HEK293 (cell line): ENCODE data around the gene BCR.

Experiments
- CTCF ChIA-PET: fragments of 350-600 bp; formaldehyde crosslinking; extraction: SDS; loops from one replicate; lab custom pipeline; 2021; ENCODE audit warnings: antibody characterized with exemption; lab: Yijun Ruan, JAX
- POLR2A ChIA-PET: fragments of 300-600 bp; formaldehyde crosslinking; extraction: SDS; loops from one replicate; lab custom pipeline; 2020; ENCODE audit warnings: antibody characterized with exemption, inconsistent platforms; lab: Yijun Ruan, JAX
- H3K27ac ChIP-seq: fragments of 200-500 bp; sonication (Bioruptor generic); 2 replicates; pipeline ENCODE4 v1.5.1; 2014; ENCODE audit warnings: low read depth, low read length, control low read depth, inconsistent platforms; ENCODE audit errors: extremely low read depth
- H3K36me3 ChIP-seq, 2 experiments: fragments of 200-500 bp in 1 of 2; sonication (Bioruptor generic) in 1 of 2; 1 replicate in 1 of 2; 2 replicates in 1 of 2; pipeline ENCODE4 v1.5.1; 2014 to 2017; ENCODE audit warnings: inconsistent platforms in 2 of 2, low read length in 2 of 2; ENCODE audit not compliant: control insufficient read depth in 2 of 2, insufficient read depth in 1 of 2
- H3K4me1 ChIP-seq: fragments of 200-500 bp; sonication (Bioruptor generic); 2 replicates; pipeline ENCODE4 v1.5.1; 2014; ENCODE audit warnings: mild to moderate bottlenecking, low read length, inconsistent platforms; ENCODE audit not compliant: control insufficient read depth, insufficient read depth
- H3K4me3 ChIP-seq: 2 replicates; pipeline ENCODE4 v1.5.1; 2011; ENCODE audit warnings: low read depth, mild to moderate bottlenecking, control low read depth, low read length, moderate library complexity
- H3K9me3 ChIP-seq: fragments of 200-500 bp; sonication (Bioruptor generic); 2 replicates; pipeline ENCODE4 v1.5.1; 2014; ENCODE audit warnings: low read depth, low read length, inconsistent platforms; ENCODE audit not compliant: control insufficient read depth, insufficient read depth
- AEBP2 ChIP-seq: fragments of 450-650 bp; formaldehyde crosslinking; IDR thresholded peaks from 2 replicates; pipeline ENCODE4 v1.5.1; 2016; ENCODE audit warnings: missing biosample characterization, missing genetic modification characterization, borderline replicate concordance
- BCL6B ChIP-seq: fragments of 450-650 bp; formaldehyde crosslinking; IDR thresholded peaks from 2 replicates; pipeline ENCODE4 v1.5.1; 2017; ENCODE audit warnings: missing biosample characterization, missing genetic modification characterization
- MYNN ChIP-seq: fragments of 450-650 bp; formaldehyde crosslinking; IDR thresholded peaks from 2 replicates; pipeline ENCODE4 v1.5.1; 2016; ENCODE audit warnings: missing biosample characterization, missing genetic modification characterization, borderline replicate concordance
- SP2 ChIP-seq: fragments of 450-650 bp; formaldehyde crosslinking; IDR thresholded peaks from 2 replicates; pipeline ENCODE4 v1.5.1; 2016; ENCODE audit warnings: missing biosample characterization, missing genetic modification characterization
- SP7 ChIP-seq: fragments of 450-650 bp; formaldehyde crosslinking; IDR thresholded peaks from 2 replicates; pipeline ENCODE4 v1.5.1; 2016; ENCODE audit warnings: missing biosample characterization, missing genetic modification characterization
- ZNF169 ChIP-seq: fragments of 450-650 bp; formaldehyde crosslinking; IDR thresholded peaks from 2 replicates; pipeline ENCODE4 v1.5.1; 2016; ENCODE audit warnings: missing biosample characterization, missing genetic modification characterization
- ZNF211 ChIP-seq: fragments of 450-650 bp; formaldehyde crosslinking; IDR thresholded peaks from 2 replicates; pipeline ENCODE4 v1.5.1; 2016; ENCODE audit warnings: low read depth, missing biosample characterization, missing genetic modification characterization
- ZNF266 ChIP-seq: fragments of 450-650 bp; formaldehyde crosslinking; IDR thresholded peaks from 2 replicates; pipeline ENCODE4 v1.5.1; 2016; ENCODE audit warnings: missing biosample characterization, missing genetic modification characterization, low read depth
- ZNF585B ChIP-seq: fragments of 450-650 bp; formaldehyde crosslinking; IDR thresholded peaks from 2 replicates; pipeline ENCODE4 v1.5.1; 2016; ENCODE audit warnings: missing biosample characterization, missing genetic modification characterization
- ZNF621 ChIP-seq: fragments of 450-650 bp; formaldehyde crosslinking; IDR thresholded peaks from 2 replicates; pipeline ENCODE4 v1.5.1; 2017; ENCODE audit warnings: missing biosample characterization, missing genetic modification characterization
- ZNF658 ChIP-seq: fragments of 450-650 bp; formaldehyde crosslinking; IDR thresholded peaks from 2 replicates; pipeline ENCODE4; 2016; ENCODE audit warnings: missing biosample characterization, missing genetic modification characterization
- ZNF701 ChIP-seq: fragments of 450-650 bp; formaldehyde crosslinking; IDR thresholded peaks from 2 replicates; pipeline ENCODE4 v1.5.1; 2016; ENCODE audit warnings: missing biosample characterization, missing genetic modification characterization
- ZNF830 ChIP-seq: fragments of 450-650 bp; IDR thresholded peaks from 2 replicates; pipeline ENCODE4 v1.5.0; 2018; ENCODE audit warnings: missing biosample characterization, missing genetic modification characterization, low read depth, mild to moderate bottlenecking, moderate library complexity
- ZSCAN16 ChIP-seq: fragments of 450-650 bp; formaldehyde crosslinking; IDR thresholded peaks from 2 replicates; pipeline ENCODE4 v1.5.1; 2016; ENCODE audit warnings: missing biosample characterization, missing genetic modification characterization
- TF ChIP-seq, protein P1 (sequence below): fragments of 450-650 bp; formaldehyde crosslinking; IDR thresholded peaks from 2 replicates; pipeline ENCODE4 v1.5.1; 2016; ENCODE audit warnings: missing biosample characterization, missing genetic modification characterization
- TF ChIP-seq, protein P2 (sequence below): fragments of 450-650 bp; formaldehyde crosslinking; IDR thresholded peaks from 2 replicates; pipeline ENCODE4 v1.5.1; 2017; ENCODE audit warnings: missing biosample characterization, missing genetic modification characterization

Gene BCR

GRCh38 chr22:23279781-23280180 lies 99.5 kb downstream of the BCR start (continued):
- TF ChIP-seq AEBP2 (tag by site-specific recombination) (no peak), SP2 (no peak), ZNF701 (no peak), ZNF585B (no peak)
- TF ChIP-seq, protein P1, sequence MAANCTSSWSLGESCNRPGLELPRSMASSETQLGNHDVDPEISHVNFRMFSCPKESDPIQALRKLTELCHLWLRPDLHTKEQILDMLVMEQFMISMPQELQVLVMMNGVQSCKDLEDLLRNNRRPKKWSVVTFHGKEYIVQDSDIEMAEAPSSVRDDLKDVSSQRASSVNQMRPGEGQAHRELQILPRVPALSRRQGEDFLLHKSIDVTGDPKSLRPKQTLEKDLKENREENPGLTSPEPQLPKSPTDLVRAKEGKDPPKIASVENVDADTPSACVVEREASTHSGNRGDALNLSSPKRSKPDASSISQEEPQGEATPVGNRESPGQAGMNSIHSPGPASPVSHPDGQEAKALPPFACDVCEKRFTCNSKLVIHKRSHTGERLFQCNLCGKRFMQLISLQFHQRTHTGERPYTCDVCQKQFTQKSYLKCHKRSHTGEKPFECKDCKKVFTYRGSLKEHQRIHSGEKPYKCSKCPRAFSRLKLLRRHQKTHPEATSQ (tag by site-specific recombination) = no peak

DNA sequence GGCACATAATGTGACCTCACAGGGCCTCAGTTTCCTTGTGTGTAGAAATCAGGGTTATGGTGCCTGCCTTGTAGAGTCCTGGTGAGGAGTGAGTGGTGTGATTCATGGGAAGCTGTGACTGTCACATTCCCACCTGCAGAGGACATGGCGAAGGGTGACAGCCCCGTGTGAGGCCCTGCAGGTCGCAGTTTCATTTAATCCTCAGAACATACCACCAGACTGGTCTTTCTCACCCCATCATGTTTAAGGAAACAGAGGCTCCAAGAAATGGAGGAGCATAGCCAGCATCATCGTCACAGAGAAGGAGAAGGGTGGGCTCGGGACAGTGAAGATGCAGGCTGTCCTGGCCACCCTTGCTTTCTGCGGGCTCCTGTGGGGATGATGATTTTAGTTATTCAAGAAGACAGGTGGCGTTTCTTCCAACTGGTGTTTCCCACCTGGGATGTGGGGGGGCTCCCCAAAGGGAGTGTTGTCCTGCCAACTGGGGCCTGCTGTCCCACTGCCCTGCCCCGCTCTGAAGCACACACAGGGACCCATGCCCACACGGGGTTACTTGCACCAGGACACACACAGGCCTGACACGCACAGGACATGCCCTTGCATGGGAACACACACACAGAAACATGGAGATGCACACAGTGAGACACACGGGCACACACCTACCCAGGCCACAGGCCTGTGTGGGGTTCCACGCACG lies 100.2 kb downstream of the BCR start:
- H3K27ac ChIP-seq = no peak overlapping the region
- TF ChIP-seq MYNN (no peak), SP7 (tag by site-specific recombination) (no peak), SP2 (no peak), ZNF830 (tag by site-specific recombination) (no peak), ZNF169 (tag by site-specific recombination) (no peak), ZNF658 (tag by site-specific recombination) (no peak), ZNF621 (tag by site-specific recombination) (no peak), ZNF266 (tag by site-specific recombination) (no peak), ZNF211 (no peak), ZSCAN16 (tag by site-specific recombination) (no peak), BCL6B (tag by site-specific recombination) (no peak)
- TF ChIP-seq, protein P1 (tag by site-specific recombination) = no peak
- TF ChIP-seq, protein P2, sequence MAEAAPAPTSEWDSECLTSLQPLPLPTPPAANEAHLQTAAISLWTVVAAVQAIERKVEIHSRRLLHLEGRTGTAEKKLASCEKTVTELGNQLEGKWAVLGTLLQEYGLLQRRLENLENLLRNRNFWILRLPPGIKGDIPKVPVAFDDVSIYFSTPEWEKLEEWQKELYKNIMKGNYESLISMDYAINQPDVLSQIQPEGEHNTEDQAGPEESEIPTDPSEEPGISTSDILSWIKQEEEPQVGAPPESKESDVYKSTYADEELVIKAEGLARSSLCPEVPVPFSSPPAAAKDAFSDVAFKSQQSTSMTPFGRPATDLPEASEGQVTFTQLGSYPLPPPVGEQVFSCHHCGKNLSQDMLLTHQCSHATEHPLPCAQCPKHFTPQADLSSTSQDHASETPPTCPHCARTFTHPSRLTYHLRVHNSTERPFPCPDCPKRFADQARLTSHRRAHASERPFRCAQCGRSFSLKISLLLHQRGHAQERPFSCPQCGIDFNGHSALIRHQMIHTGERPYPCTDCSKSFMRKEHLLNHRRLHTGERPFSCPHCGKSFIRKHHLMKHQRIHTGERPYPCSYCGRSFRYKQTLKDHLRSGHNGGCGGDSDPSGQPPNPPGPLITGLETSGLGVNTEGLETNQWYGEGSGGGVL = no peak
- no peaks in the 10 kb centered on the region for H3K9me3 ChIP-seq
- H3K4me1 ChIP-seq = no peaks in the 10 kb centered on the region
- POLR2A ChIA-PET = no interaction called here
- H3K36me3 ChIP-seq = peaks cover 0 to 90% of the 10 kb centered on the region in 2 experiments; a peak in 1 of 3 replicates
- H3K4me3 ChIP-seq = no peak overlapping the region
- CTCF ChIA-PET = interaction anchor here (0.6 to 8.4 kb wide), 7 partner anchors 9 to 321 kb away, joined by 3 to 207 read pairs (median 19); partner anchors contain the start of gene BCR
